NB4 (cell line): ENCODE measurements around the gene ADH6.

Experiments
- POLR2A ChIP-seq: IDR thresholded peaks from 2 replicates; pipeline ENCODE4 v1.6.1; 2011; ENCODE audit warnings: mild to moderate bottlenecking; ENCODE audit not compliant: insufficient read length; ENCODE audit errors: extremely low read depth
- TF ChIP-seq, protein P1 (sequence below): IDR thresholded peaks from one replicate; pipeline ENCODE4 v1.5.1; 2012; ENCODE audit warnings: low read depth, low read length

DNA sequence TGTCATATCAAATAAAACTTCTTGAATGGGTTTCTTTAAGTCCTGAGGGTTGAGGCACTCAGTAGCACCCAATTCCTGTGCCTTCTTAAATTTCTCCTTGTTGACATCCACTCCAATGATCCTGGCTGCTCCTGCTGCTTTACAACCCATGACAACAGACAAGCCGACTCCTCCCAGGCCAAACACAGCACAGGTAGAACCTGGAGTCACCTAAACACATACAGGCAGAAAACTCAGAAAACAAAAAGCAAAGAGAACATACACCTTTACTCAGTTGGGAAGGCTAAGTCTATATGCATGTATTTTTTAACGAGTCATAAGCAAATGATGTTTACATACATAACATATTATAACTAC, 10.3 kb downstream of the ADH6 start:
- TF ChIP-seq, protein P1, sequence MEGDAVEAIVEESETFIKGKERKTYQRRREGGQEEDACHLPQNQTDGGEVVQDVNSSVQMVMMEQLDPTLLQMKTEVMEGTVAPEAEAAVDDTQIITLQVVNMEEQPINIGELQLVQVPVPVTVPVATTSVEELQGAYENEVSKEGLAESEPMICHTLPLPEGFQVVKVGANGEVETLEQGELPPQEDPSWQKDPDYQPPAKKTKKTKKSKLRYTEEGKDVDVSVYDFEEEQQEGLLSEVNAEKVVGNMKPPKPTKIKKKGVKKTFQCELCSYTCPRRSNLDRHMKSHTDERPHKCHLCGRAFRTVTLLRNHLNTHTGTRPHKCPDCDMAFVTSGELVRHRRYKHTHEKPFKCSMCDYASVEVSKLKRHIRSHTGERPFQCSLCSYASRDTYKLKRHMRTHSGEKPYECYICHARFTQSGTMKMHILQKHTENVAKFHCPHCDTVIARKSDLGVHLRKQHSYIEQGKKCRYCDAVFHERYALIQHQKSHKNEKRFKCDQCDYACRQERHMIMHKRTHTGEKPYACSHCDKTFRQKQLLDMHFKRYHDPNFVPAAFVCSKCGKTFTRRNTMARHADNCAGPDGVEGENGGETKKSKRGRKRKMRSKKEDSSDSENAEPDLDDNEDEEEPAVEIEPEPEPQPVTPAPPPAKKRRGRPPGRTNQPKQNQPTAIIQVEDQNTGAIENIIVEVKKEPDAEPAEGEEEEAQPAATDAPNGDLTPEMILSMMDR = no peak
- TF ChIP-seq POLR2A = no peak
